Omental fat pad (tissue), 4 donors: ENCODE results near the gene PDZD2. TPM values are rescaled to one million over a fixed set of nuclear protein-coding genes. Genes with fewer than 3 reads are reported as not detected.
A peak's percentile ranks its signal among the peaks of the same experiment; 100 is the strongest.

Experiments
- ATAC-seq: fragments of 150-250 bp; one replicate; pipeline ENCODE4 v1.9.1; 2016; ENCODE audit warnings: mild to moderate bottlenecking, moderate library complexity; ENCODE audit not compliant: low FRiP score
- DNase-seq: peaks from one replicate; pipeline ENCODE4 v3.0.0-alpha.2; 2019; ENCODE audit warnings: low spot score
- total RNA-seq, 4 donors: library from RNA; depleted of rRNA; stranded (reverse); fragments of >200 nt; gene quantifications; one replicate each; pipeline ENCODE4 v1.1.0, GENCODE V29; 2016
- TF ChIP-seq, protein P1 (sequence below), 3 donors: fragments of 450-650 bp; IDR thresholded peaks; one replicate each; pipeline ENCODE4 v1.5.1; 2016 to 2017; ENCODE audit warnings: antibody characterized with exemption in 3 of 3, mild to moderate bottlenecking in 3 of 3, moderate library complexity in 2 of 3

PDZD2 gene
- total RNA-seq, 4 donors from 2014 or later, result 43.5 to 113 (median 55.7) TPM

- TF ChIP-seq, protein P1, sequence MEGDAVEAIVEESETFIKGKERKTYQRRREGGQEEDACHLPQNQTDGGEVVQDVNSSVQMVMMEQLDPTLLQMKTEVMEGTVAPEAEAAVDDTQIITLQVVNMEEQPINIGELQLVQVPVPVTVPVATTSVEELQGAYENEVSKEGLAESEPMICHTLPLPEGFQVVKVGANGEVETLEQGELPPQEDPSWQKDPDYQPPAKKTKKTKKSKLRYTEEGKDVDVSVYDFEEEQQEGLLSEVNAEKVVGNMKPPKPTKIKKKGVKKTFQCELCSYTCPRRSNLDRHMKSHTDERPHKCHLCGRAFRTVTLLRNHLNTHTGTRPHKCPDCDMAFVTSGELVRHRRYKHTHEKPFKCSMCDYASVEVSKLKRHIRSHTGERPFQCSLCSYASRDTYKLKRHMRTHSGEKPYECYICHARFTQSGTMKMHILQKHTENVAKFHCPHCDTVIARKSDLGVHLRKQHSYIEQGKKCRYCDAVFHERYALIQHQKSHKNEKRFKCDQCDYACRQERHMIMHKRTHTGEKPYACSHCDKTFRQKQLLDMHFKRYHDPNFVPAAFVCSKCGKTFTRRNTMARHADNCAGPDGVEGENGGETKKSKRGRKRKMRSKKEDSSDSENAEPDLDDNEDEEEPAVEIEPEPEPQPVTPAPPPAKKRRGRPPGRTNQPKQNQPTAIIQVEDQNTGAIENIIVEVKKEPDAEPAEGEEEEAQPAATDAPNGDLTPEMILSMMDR (IDR thresholded peaks at IDR 0.05), result no peak
- DNase-seq (no peak), ATAC-seq (peak; percentile 41)
Measured at GRCh38 chr5:31855134-31856040, 216.5 kb downstream of the PDZD2 start.

- ATAC-seq (no peak), DNase-seq (no peak)
- TF ChIP-seq, protein P1 (IDR thresholded peaks at IDR 0.05), result no peak
Measured at GRCh38 chr5:31859096-31859495, 220.2 kb downstream of the PDZD2 start.

DNA sequence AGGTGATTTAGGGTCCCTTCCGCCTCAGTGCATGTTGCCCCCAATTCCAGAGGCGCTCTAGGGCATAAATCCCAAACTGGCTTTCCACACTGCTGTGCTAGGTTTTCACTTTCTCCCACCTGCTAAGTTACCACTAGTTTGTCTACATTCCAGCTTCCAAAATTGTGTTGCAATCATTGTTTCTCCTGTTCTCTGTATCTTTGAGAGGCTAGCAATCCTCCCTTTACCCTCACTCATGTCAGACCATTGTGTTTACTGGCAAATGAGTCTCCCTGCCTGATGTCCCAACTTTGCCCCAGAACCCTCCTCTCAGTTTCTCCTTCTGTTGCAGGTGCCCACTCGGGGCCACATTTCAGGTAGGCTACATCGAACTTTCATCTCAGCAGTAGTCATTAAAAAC lies 221.3 kb downstream of the PDZD2 start:
- ATAC-seq (no peak), DNase-seq (no peak)
- TF ChIP-seq, protein P1 (IDR thresholded peaks at IDR 0.05), result no peak

DNA sequence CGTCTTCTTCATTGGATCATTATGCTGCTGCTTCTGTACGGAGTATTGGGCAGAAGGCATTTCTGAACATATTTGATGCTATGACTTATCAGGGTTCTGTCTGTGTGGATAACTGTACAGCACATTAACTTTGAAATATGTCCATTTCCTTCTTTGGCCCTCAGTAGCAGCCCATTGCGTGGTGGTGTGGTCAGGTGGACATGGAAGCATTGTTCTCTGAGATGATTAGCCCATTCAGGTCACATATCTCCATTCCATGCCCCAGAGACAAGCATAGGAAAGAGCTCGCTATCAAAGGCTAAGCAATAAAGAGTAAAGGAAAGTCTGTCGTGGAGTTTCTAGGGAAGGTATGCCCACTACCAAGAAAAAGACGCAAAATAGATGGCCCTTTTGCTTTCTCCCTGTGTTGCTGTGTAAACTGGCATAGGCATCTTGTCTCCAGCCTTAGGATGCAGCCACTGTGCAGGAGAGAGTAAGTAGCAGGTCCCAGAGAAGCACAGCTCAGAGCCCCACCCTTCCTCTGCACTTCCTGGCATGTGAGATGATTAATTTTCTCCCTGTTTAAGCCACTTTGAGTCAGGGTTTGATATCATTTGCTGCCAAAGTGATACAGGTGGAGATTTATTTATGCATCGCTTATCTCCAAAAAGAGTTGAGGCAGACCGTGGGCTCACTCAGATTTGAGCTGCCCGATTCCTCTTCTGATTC lies 221.9 kb downstream of the PDZD2 start:
- TF ChIP-seq, protein P1 (IDR thresholded peaks at IDR 0.05), result no peak
- ATAC-seq (peak; percentile 71), DNase-seq (no peak)

- TF ChIP-seq, protein P1 (IDR thresholded peaks at IDR 0.05), result no peak
- no peak for DNase-seq
- no peak for ATAC-seq
Measured at GRCh38 chr5:31861601-31862000, 222.7 kb downstream of the PDZD2 start.

- TF ChIP-seq, protein P1 (IDR thresholded peaks at IDR 0.05), result no peak
Measured at GRCh38 chr5:31863991-31864411, 225.1 kb downstream of the PDZD2 start.

More at GRCh38 chr5:31863991-31864411, 225.1 kb downstream of the PDZD2 start:
- no peak for DNase-seq
- ATAC-seq, result no peak
